Omental fat pad (tissue), 4 donors: ENCODE data around the gene TTC22. TPM values are rescaled to one million over a fixed set of nuclear protein-coding genes. Genes with fewer than 3 reads are reported as not detected.

Source experiments
- ATAC-seq: fragments of 150-250 bp; one replicate; pipeline ENCODE4 v1.9.1; 2016; ENCODE audit warnings: mild to moderate bottlenecking, moderate library complexity; ENCODE audit not compliant: low FRiP score
- DNase-seq: peaks from one replicate; pipeline ENCODE4 v3.0.0-alpha.2; 2019; ENCODE audit warnings: low spot score
- CTCF ChIP-seq, 3 donors: fragments of 450-650 bp; IDR thresholded peaks; one replicate each; pipeline ENCODE4 v1.5.1; 2016 to 2017; ENCODE audit warnings: antibody characterized with exemption in 3 of 3, mild to moderate bottlenecking in 3 of 3, moderate library complexity in 2 of 3
- total RNA-seq, 4 donors: library from RNA; depleted of rRNA; stranded (reverse); fragments of >200 nt; gene quantifications; one replicate each; pipeline ENCODE4 v1.1.0, GENCODE V29; 2016

Gene TTC22
- total RNA-seq, 4 donors from 2014 or later: 0.88 to 1.7 (median 1.1) TPM; not detected in 1

GRCh38 chr1:54816951-54817350 lies 15.8 kb upstream of the TTC22 start:
- ATAC-seq (no peak), DNase-seq (no peak)
- no peak for TF ChIP-seq CTCF (IDR thresholded peaks at IDR 0.05)

- no peak for DNase-seq
- no peak for ATAC-seq
- TF ChIP-seq CTCF (IDR thresholded peaks at IDR 0.05): no peak
Measured at GRCh38 chr1:54816130-54816529, 15.0 kb upstream of the TTC22 start.

GRCh38 chr1:54815086-54815876 lies 14.2 kb upstream of the TTC22 start:
- TF ChIP-seq CTCF (IDR thresholded peaks at IDR 0.05): no peak
- no peak for DNase-seq
- ATAC-seq: no peak

GRCh38 chr1:54814571-54814970 lies 13.4 kb upstream of the TTC22 start:
- DNase-seq: no peak
- no peak for ATAC-seq
- no peak for TF ChIP-seq CTCF (IDR thresholded peaks at IDR 0.05)

- ATAC-seq: no peak
- no peak for TF ChIP-seq CTCF (IDR thresholded peaks at IDR 0.05)
- no peak for DNase-seq
Measured at GRCh38 chr1:54814126-54814498, 13.0 kb upstream of the TTC22 start.

- ATAC-seq (no peak), DNase-seq (no peak)
- no peak for TF ChIP-seq CTCF (IDR thresholded peaks at IDR 0.05)
Measured at GRCh38 chr1:54813485-54814125, 12.5 kb upstream of the TTC22 start.
